H9 (cell line): Measurements from ENCODE around the gene ALX3. TPM values are rescaled to one million over a fixed set of nuclear protein-coding genes. Genes with fewer than 3 reads are reported as not detected.
A peak's percentile ranks its signal among the peaks of the same experiment; 100 is the strongest.

ENCODE experiments used
- DNase-seq: peaks from one replicate; pipeline ENCODE4 v3.0.0-alpha.2; 2017
- H2AFZ ChIP-seq: one replicate; pipeline ENCODE4 v1.6.1; 2013; ENCODE audit warnings: mild to moderate bottlenecking, low read length, control low read depth, moderate library complexity
- H2AK5ac ChIP-seq: 2 replicates; pipeline ENCODE4 v1.6.1; 2013; ENCODE audit warnings: low read length, control low read depth, mixed read lengths; ENCODE audit not compliant: insufficient read length
- H2BK120ac ChIP-seq: one replicate; pipeline ENCODE4 v1.6.1; 2013; ENCODE audit warnings: low read depth, mild to moderate bottlenecking, low read length, control low read depth, inconsistent platforms; ENCODE audit not compliant: poor library complexity, severe bottlenecking
- H2BK12ac ChIP-seq: 2 replicates; pipeline ENCODE4 v1.6.1; 2013; ENCODE audit warnings: low read length, control low read depth, mixed read lengths, low read depth; ENCODE audit not compliant: insufficient read length
- H2BK15ac ChIP-seq: 2 replicates; pipeline ENCODE4 v1.6.1; 2013; ENCODE audit warnings: low read depth, low read length, control low read depth
- H2BK20ac ChIP-seq: one replicate; pipeline ENCODE4 v1.6.1; 2013; ENCODE audit warnings: low read depth, mild to moderate bottlenecking, low read length, control low read depth, inconsistent platforms; ENCODE audit not compliant: poor library complexity, severe bottlenecking
- H2BK5ac ChIP-seq: 2 replicates; pipeline ENCODE4 v1.6.1; 2013; ENCODE audit warnings: low read length, control low read depth, mixed read lengths; ENCODE audit not compliant: insufficient read length
- H3K14ac ChIP-seq: 2 replicates; pipeline ENCODE4 v1.6.1; 2013; ENCODE audit warnings: low read length, control low read depth; ENCODE audit not compliant: insufficient read depth
- H3K18ac ChIP-seq: 2 replicates; pipeline ENCODE4 v1.6.1; 2013; ENCODE audit warnings: low read depth, mild to moderate bottlenecking, mixed read lengths, low read length, control low read depth; ENCODE audit not compliant: insufficient read length
- H3K23ac ChIP-seq: 2 replicates; pipeline ENCODE4 v1.6.1; 2013; ENCODE audit warnings: low read length, control low read depth, mixed read lengths, low read depth; ENCODE audit not compliant: insufficient read length
- H3K23me2 ChIP-seq: 2 replicates; pipeline ENCODE4 v1.6.1; 2013; ENCODE audit warnings: low read depth, mild to moderate bottlenecking, mixed read lengths, low read length, control low read depth; ENCODE audit not compliant: insufficient read length, poor library complexity, severe bottlenecking
- H3K27ac ChIP-seq: 2 replicates; pipeline ENCODE4 v1.5.1; 2013; ENCODE audit warnings: low read length, control low read depth, mixed read lengths, low read depth; ENCODE audit not compliant: insufficient read length
- H3K27me3 ChIP-seq: 2 replicates; pipeline ENCODE4 v1.6.1; 2013; ENCODE audit warnings: low read length, control low read depth, inconsistent platforms; ENCODE audit not compliant: insufficient read depth
- H3K4ac ChIP-seq: 2 replicates; pipeline ENCODE4 v1.6.1; 2013; ENCODE audit warnings: low read depth, mild to moderate bottlenecking, control low read depth, inconsistent platforms, low read length, moderate library complexity
- H3K4me1 ChIP-seq: 2 replicates; pipeline ENCODE4 v1.6.1; 2013; ENCODE audit warnings: low read length, control low read depth, inconsistent platforms; ENCODE audit not compliant: insufficient read depth
- H3K4me2 ChIP-seq: 2 replicates; pipeline ENCODE4 v1.6.1; 2013; ENCODE audit warnings: low read length, control low read depth, mixed read lengths; ENCODE audit not compliant: insufficient read length, insufficient read depth
- H3K56ac ChIP-seq: 2 replicates; pipeline ENCODE4 v1.6.1; 2013; ENCODE audit warnings: low read depth, mild to moderate bottlenecking, mixed read lengths, low read length, control low read depth; ENCODE audit not compliant: insufficient read length
- H3K79me1 ChIP-seq: 2 replicates; pipeline ENCODE4 v1.6.1; 2013; ENCODE audit warnings: low read depth, mild to moderate bottlenecking, moderate library complexity, low read length, control low read depth, inconsistent platforms; ENCODE audit not compliant: insufficient read depth, poor library complexity, severe bottlenecking
- H3K79me2 ChIP-seq: 2 replicates; pipeline ENCODE4 v1.6.1; 2013; ENCODE audit warnings: low read length, control low read depth, inconsistent platforms; ENCODE audit not compliant: insufficient read depth
- H3K9ac ChIP-seq: 2 replicates; pipeline ENCODE4 v1.6.1; 2013; ENCODE audit warnings: low read length, control low read depth, mixed read lengths; ENCODE audit not compliant: insufficient read length; ENCODE audit errors: extremely low read depth
- H3K9me3 ChIP-seq: one replicate; pipeline ENCODE4 v1.6.1; 2013; ENCODE audit warnings: low read depth, low read length, inconsistent platforms; ENCODE audit not compliant: control insufficient read depth
- H3T11ph ChIP-seq: one replicate; pipeline ENCODE4 v1.6.1; 2013; ENCODE audit warnings: mild to moderate bottlenecking, low read length, control low read depth, inconsistent platforms
- H4K20me1 ChIP-seq: one replicate; pipeline ENCODE4 v1.6.1; 2013; ENCODE audit not compliant: control insufficient read depth, insufficient read length, insufficient read depth
- H4K5ac ChIP-seq: 2 replicates; pipeline ENCODE4 v1.6.1; 2013; ENCODE audit warnings: low read depth, mild to moderate bottlenecking, mixed read lengths, low read length, control low read depth; ENCODE audit not compliant: insufficient read length
- H4K8ac ChIP-seq: replicated peaks from 2 replicates; pipeline ENCODE4 v1.6.1; 2013; ENCODE audit warnings: low read length, control low read depth, mixed read lengths, low read depth; ENCODE audit not compliant: insufficient read length
- H4K91ac ChIP-seq: 2 replicates; pipeline ENCODE4 v1.6.1; 2013; ENCODE audit warnings: low read depth, mild to moderate bottlenecking, moderate library complexity, mixed read lengths, low read length, control low read depth; ENCODE audit not compliant: insufficient read length
- H3K27ac Mint-ChIP-seq, 3 experiments: 2 replicates in 2 of 3; 3 replicates in 1 of 3; pipeline ENCODE4 v1.8.0; 2020 to 2021; ENCODE audit warnings: mixed read lengths in 3 of 3, mild to moderate bottlenecking in 1 of 3, moderate library complexity in 1 of 3
- H3K27me3 Mint-ChIP-seq: 2 replicates; pipeline ENCODE4 v1.8.0; 2021; ENCODE audit warnings: low read depth, mild to moderate bottlenecking, moderate library complexity, mixed read lengths
- H3K36me3 Mint-ChIP-seq, 3 experiments: 2 replicates in 2 of 3; 3 replicates in 1 of 3; pipeline ENCODE4 v1.8.0; 2020 to 2021; ENCODE audit warnings: low read depth in 3 of 3, mixed read lengths in 3 of 3; ENCODE audit not compliant: insufficient read depth in 1 of 3
- H3K4me1 Mint-ChIP-seq, 2 experiments: 2 replicates each; pipeline ENCODE4 v1.8.0; 2020; ENCODE audit warnings: mixed read lengths in 2 of 2
- H3K4me3 Mint-ChIP-seq, 2 experiments: 2 replicates in 1 of 2; 3 replicates in 1 of 2; pipeline ENCODE4 v1.8.0; 2020 to 2021; ENCODE audit warnings: mild to moderate bottlenecking in 2 of 2, mixed read lengths in 2 of 2, moderate library complexity in 1 of 2
- H3K9me3 Mint-ChIP-seq, 2 experiments: 2 replicates in 1 of 2; 3 replicates in 1 of 2; pipeline ENCODE4 v1.8.0; 2020; ENCODE audit warnings: mild to moderate bottlenecking in 2 of 2, mixed read lengths in 2 of 2, moderate library complexity in 1 of 2
- WGBS: extraction: QIAGEN DNeasy Blood & Tissue Kit; methylation state at CpG from one replicate; pipeline ENCODE4 v1.1.7; 2013; ENCODE audit warnings: missing lambda C conversion rate, low lambda C conversion rate, mixed read lengths; ENCODE audit not compliant: insufficient read length; ENCODE audit errors: extremely low coverage; 5-methylcytosine and 5-hydroxymethylcytosine counted together
- total RNA-seq: library from RNA; stranded (reverse); gene quantifications from 2 replicates; pipeline ENCODE4 v1.2.1, GENCODE V29; 2021
- TF ChIP-seq, protein P1 (sequence below): fragments of 200-600 bp; sonication (generic); conservative IDR thresholded peaks from 3 replicates; pipeline ENCODE4 v1.8.0; 2021; ENCODE audit warnings: antibody characterized with exemption, mild to moderate bottlenecking

The ALX3 gene
- total RNA-seq, 1 experiment from 2014 or later, result not detected

DNA sequence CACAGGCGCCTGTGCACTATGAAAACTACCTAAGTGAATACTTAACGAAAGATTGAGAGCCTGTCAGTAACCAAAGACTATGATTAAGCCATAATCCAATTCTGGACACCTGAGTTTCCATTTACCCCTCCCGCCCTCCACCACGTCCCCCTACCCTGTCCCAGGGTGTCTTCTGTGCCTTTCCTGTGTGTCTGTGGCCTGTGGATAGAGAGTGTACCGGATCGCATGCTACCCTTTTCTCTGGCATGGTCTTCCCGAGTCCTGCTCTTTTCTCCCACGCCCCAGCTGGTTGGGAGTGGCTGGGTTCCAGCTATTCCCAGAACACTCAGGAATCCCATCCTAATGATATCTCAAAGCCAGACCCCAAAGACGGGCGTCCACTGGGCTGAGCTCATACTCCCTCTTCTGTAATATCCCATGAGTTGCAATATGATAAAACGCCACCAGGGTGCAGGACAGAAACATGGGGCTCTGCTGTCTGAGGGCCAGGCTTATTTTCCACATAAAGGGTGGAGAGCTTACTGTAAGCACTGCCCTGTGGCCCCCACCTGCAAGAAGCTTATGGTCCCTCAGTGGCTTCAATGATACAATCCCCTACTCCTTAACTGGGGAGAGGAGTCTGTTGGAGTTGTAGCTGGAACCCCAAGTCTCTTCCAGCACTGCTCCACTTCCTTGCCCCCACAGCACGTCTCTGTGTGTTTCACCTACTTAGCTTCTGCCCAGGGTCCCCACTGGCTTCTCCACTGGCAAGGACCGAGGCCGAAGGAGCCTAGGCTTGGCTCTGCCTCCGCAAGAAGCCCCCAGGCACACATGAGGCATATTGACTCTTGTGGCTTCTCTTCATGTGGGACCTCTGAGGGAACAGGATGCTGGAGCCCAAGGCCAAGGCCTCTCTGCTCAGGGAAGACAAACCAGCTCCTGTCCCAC is 17.6 kb upstream of the ALX3 start:
- Histone ChIP-seq H3K79me2 (no peaks in the 10 kb centered on the region), H4K5ac (no peak overlapping the region), H2BK12ac (no peak overlapping the region), H3K9ac (no peak overlapping the region), H2BK5ac (no peak overlapping the region), H3T11ph (no peak overlapping the region), H2BK20ac (no peak overlapping the region), H4K91ac (no peak overlapping the region), H3K56ac (no peak overlapping the region), H3K18ac (no peak overlapping the region), H3K4ac (no peak overlapping the region), H3K79me1 (no peaks in the 10 kb centered on the region), H4K8ac (no peak overlapping the region), H2BK120ac (no peak overlapping the region), H3K9me3 (no peaks in the 10 kb centered on the region), H3K4me1 (no peaks in the 10 kb centered on the region), H3K23ac (no peak overlapping the region), H3K4me2 (no peak overlapping the region), H2BK15ac (no peak overlapping the region), H3K27me3 (peaks cover 40% of the 10 kb centered on the region), H3K14ac (no peak overlapping the region), H2AK5ac (no peak overlapping the region), H3K23me2 (peaks cover 10% of the 10 kb centered on the region), H2AFZ (no peak overlapping the region), H4K20me1 (no peaks in the 10 kb centered on the region), H3K27ac (no peak overlapping the region)
- no CpG with 5 or more reads among the region's 15 CpGs for WGBS
- peaks cover 64% of the 10 kb centered on the region for H3K27me3 Mint-ChIP-seq
- peak; percentile 52 for DNase-seq
- no peak overlapping the region for H3K27ac Mint-ChIP-seq
- no peaks in the 10 kb centered on the region; a peak in 1 of 7 replicates for H3K36me3 Mint-ChIP-seq
- no peaks in the 10 kb centered on the region; a peak in 1 of 5 replicates for H3K9me3 Mint-ChIP-seq
- no peak overlapping the region for H3K4me3 Mint-ChIP-seq
- TF ChIP-seq, protein P1, sequence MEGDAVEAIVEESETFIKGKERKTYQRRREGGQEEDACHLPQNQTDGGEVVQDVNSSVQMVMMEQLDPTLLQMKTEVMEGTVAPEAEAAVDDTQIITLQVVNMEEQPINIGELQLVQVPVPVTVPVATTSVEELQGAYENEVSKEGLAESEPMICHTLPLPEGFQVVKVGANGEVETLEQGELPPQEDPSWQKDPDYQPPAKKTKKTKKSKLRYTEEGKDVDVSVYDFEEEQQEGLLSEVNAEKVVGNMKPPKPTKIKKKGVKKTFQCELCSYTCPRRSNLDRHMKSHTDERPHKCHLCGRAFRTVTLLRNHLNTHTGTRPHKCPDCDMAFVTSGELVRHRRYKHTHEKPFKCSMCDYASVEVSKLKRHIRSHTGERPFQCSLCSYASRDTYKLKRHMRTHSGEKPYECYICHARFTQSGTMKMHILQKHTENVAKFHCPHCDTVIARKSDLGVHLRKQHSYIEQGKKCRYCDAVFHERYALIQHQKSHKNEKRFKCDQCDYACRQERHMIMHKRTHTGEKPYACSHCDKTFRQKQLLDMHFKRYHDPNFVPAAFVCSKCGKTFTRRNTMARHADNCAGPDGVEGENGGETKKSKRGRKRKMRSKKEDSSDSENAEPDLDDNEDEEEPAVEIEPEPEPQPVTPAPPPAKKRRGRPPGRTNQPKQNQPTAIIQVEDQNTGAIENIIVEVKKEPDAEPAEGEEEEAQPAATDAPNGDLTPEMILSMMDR, result peak; percentile 72
- H3K4me1 Mint-ChIP-seq, result peaks cover 23 to 38% of the 10 kb centered on the region in 2 experiments
